Ascending aorta (tissue), 2 donors: ENCODE data around the gene FGGY. TPM values are rescaled to one million over a fixed set of nuclear protein-coding genes. Genes with fewer than 3 reads are reported as not detected.

Source experiments
- DNase-seq, 2 donors: peaks; one replicate each; pipeline ENCODE4 v3.0.0-alpha.2; 2019; ENCODE audit warnings: low spot score in 2 of 2
- H3K27ac ChIP-seq, 2 donors: fragments of 200-600 bp; sonication (generic); one replicate each; pipeline ENCODE4 v1.5.1; 2016 to 2017; ENCODE audit warnings: mild to moderate bottlenecking in 1 of 2
- H3K27me3 ChIP-seq: fragments of 200-600 bp; sonication (generic); one replicate; pipeline ENCODE4 v1.5.1; 2017
- H3K36me3 ChIP-seq, 2 donors: fragments of 200-600 bp; sonication (generic); one replicate each; pipeline ENCODE4 v1.5.1; 2016
- H3K4me1 ChIP-seq, 2 donors: fragments of 200-600 bp; sonication (generic); one replicate each; pipeline ENCODE4 v1.5.1; 2016 to 2017; ENCODE audit warnings: mild to moderate bottlenecking in 1 of 2
- H3K4me3 ChIP-seq, 2 donors: fragments of 200-600 bp; sonication (generic); one replicate each; pipeline ENCODE4 v1.5.1; 2016 to 2017; ENCODE audit warnings: mild to moderate bottlenecking in 1 of 2
- H3K9me3 ChIP-seq, 2 donors: fragments of 200-600 bp; sonication (generic); one replicate each; pipeline ENCODE4 v1.5.1; 2016
- CTCF ChIP-seq, 3 experiments: fragments of 200-600 bp in 2 of 3; fragments of 450-650 bp in 1 of 3; sonication (generic) in 2 of 3; IDR thresholded peaks; one replicate each; pipeline ENCODE4 v1.5.1; 2016 to 2019; ENCODE audit warnings: antibody characterized with exemption in 3 of 3, mild to moderate bottlenecking in 1 of 3, moderate library complexity in 1 of 3
- intact Hi-C: fragments of 100-400 bp; cut with DNase I; formaldehyde crosslinking; loops from one replicate; pipeline ENCODE4 v1.15.1; 2023
- total RNA-seq: library from RNA; depleted of rRNA; stranded (reverse); fragments of >200 nt; gene quantifications from one replicate; pipeline ENCODE4 v1.1.0, GENCODE V29; 2016

Gene FGGY
- total RNA-seq, 1 donor from 2014 or later = 7.0 TPM

- Histone ChIP-seq H3K4me1 (no peaks in the 10 kb centered on the region), H3K27ac (no peak overlapping the region), H3K4me3 (no peak overlapping the region), H3K9me3 (no peaks in the 10 kb centered on the region), H3K36me3 (no peaks in the 10 kb centered on the region), H3K27me3 (no peaks in the 10 kb centered on the region)
- no peak for DNase-seq
- no peak for TF ChIP-seq CTCF (IDR thresholded peaks at IDR 0.05)
- intact Hi-C loops = no loop called here
Observed at GRCh38 chr1:59332983-59333382, 36.1 kb downstream of the FGGY start.

- no peak for DNase-seq
- Histone ChIP-seq H3K27ac (no peak overlapping the region), H3K36me3 (no peaks in the 10 kb centered on the region), H3K4me3 (no peak overlapping the region), H3K9me3 (no peaks in the 10 kb centered on the region), H3K4me1 (no peaks in the 10 kb centered on the region), H3K27me3 (no peaks in the 10 kb centered on the region)
- intact Hi-C loops = no loop called here
- TF ChIP-seq CTCF (IDR thresholded peaks at IDR 0.05) = no peak
Observed at GRCh38 chr1:59333626-59334277, 36.9 kb downstream of the FGGY start.

GRCh38 chr1:59340411-59341307 is 43.8 kb downstream of the FGGY start:
- no peak for DNase-seq
- Histone ChIP-seq H3K27me3 (no peaks in the 10 kb centered on the region), H3K27ac (no peak overlapping the region), H3K36me3 (no peaks in the 10 kb centered on the region), H3K4me3 (no peak overlapping the region), H3K4me1 (no peaks in the 10 kb centered on the region), H3K9me3 (no peaks in the 10 kb centered on the region)
- intact Hi-C loops = loop anchor here (10.0 kb wide), 1 partner anchor 334 kb away; no protein-coding TSS in a partner anchor
- TF ChIP-seq CTCF (IDR thresholded peaks at IDR 0.05) = no peak

GRCh38 chr1:59342801-59343575 is 46.1 kb downstream of the FGGY start:
- no peak overlapping the region for H3K27ac ChIP-seq
- intact Hi-C loops = loop anchor here (10.0 kb wide), 1 partner anchor 332 kb away; no protein-coding TSS in a partner anchor
- no peaks in the 10 kb centered on the region for H3K36me3 ChIP-seq
- no peaks in the 10 kb centered on the region for H3K27me3 ChIP-seq
- no peaks in the 10 kb centered on the region for H3K9me3 ChIP-seq
- no peaks in the 10 kb centered on the region for H3K4me1 ChIP-seq
- no peak overlapping the region for H3K4me3 ChIP-seq
- DNase-seq = no peak
- no peak for TF ChIP-seq CTCF (IDR thresholded peaks at IDR 0.05)

GRCh38 chr1:59343576-59343840 is 46.6 kb downstream of the FGGY start:
- Histone ChIP-seq H3K27me3 (no peaks in the 10 kb centered on the region), H3K4me3 (no peak overlapping the region), H3K4me1 (no peaks in the 10 kb centered on the region), H3K27ac (no peak overlapping the region), H3K9me3 (no peaks in the 10 kb centered on the region), H3K36me3 (no peaks in the 10 kb centered on the region)
- intact Hi-C loops = loop anchor here (10.0 kb wide), 1 partner anchor 331 kb away; no protein-coding TSS in a partner anchor
- no peak for DNase-seq
- no peak for TF ChIP-seq CTCF (IDR thresholded peaks at IDR 0.05)
